ENCODE measurements around the gene SS18L1.

The SS18L1 gene

DNA sequence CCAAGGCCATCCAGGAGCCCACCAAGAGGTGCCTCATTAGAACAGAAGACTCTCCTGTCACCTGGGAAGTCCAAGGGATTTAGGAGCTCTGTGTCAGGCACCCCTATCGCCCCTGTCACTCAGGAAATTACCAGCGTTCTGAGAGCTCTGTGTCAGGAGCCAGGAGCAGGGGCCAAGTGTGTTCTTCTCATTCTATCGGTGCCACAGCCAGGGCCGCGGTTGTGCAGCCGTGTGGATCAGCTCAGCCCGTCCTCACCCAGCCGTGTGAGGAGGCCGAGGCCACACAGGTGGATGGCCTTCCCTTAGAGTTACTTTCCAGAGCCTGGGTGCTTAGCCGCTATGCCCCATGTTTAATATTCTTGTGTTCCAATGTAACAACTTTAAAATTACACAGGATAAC, 49.1 kb downstream of the SS18L1 start:
- Histone ChIP-seq H3K4me1 (ENCODE audit: control insufficient read depth, insufficient read depth, low read depth, low read length) (peaks cover 6% of the 10 kb centered on the region), H2AK5ac (ENCODE audit: low read length, severe bottlenecking) (no peak overlapping the region), H3K23ac (ENCODE audit: low read length in 2 of 2) (no peak overlapping the region), H3K4me3 (ENCODE audit: insufficient read depth in 1 of 2, low read depth in 1 of 2, low read length in 2 of 2) (no peak overlapping the region), H3K9ac (ENCODE audit: low read length) (no peak overlapping the region), H4K8ac (ENCODE audit: low read length) (no peak overlapping the region), H2BK120ac (ENCODE audit: low read depth, low read length) (no peak overlapping the region), H2BK15ac (ENCODE audit: low read depth, poor library complexity, severe bottlenecking) (no peak overlapping the region), H3K18ac (ENCODE audit: low read depth in 1 of 2, low read length in 2 of 2) (no peak overlapping the region), H2AFZ (ENCODE audit: low read depth, low read length) (no peak overlapping the region), H3K79me1 (replicated peaks; ENCODE audit: low read length, poor library complexity, severe bottlenecking) (peaks cover 35% of the 10 kb centered on the region), H3K27ac (ENCODE audit: low read length, poor library complexity, severe bottlenecking) (no peak overlapping the region), H2BK5ac (ENCODE audit: low read depth, low read length, poor library complexity, severe bottlenecking) (no peak overlapping the region), H2BK12ac (ENCODE audit: low read length in 2 of 2) (no peak overlapping the region), H3K27me3 (ENCODE audit: control insufficient read depth in 1 of 2, insufficient read depth in 1 of 2, low read length in 2 of 2) (no peaks in the 10 kb centered on the region), H3K4me2 (ENCODE audit: low read length, poor library complexity, severe bottlenecking) (no peak overlapping the region), H3K14ac (ENCODE audit: low read length in 2 of 2) (no peak overlapping the region), H3K36me3 (ENCODE audit: control insufficient read depth in 1 of 2, insufficient read depth in 2 of 2, low read depth in 1 of 2, low read length in 2 of 2) (peaks cover 38 to 47% of the 10 kb centered on the region in 2 experiments), H4K91ac (ENCODE audit: low read length) (no peak overlapping the region), H3K9me3 (ENCODE audit: control insufficient read depth, low read length) (no peaks in the 10 kb centered on the region), H3K4ac (ENCODE audit: low read depth in 1 of 2, low read length in 2 of 2) (no peak overlapping the region)
- no peak for DNase-seq
- 92% methylated on average over 9 of the region's 10 CpGs for WGBS

DNA sequence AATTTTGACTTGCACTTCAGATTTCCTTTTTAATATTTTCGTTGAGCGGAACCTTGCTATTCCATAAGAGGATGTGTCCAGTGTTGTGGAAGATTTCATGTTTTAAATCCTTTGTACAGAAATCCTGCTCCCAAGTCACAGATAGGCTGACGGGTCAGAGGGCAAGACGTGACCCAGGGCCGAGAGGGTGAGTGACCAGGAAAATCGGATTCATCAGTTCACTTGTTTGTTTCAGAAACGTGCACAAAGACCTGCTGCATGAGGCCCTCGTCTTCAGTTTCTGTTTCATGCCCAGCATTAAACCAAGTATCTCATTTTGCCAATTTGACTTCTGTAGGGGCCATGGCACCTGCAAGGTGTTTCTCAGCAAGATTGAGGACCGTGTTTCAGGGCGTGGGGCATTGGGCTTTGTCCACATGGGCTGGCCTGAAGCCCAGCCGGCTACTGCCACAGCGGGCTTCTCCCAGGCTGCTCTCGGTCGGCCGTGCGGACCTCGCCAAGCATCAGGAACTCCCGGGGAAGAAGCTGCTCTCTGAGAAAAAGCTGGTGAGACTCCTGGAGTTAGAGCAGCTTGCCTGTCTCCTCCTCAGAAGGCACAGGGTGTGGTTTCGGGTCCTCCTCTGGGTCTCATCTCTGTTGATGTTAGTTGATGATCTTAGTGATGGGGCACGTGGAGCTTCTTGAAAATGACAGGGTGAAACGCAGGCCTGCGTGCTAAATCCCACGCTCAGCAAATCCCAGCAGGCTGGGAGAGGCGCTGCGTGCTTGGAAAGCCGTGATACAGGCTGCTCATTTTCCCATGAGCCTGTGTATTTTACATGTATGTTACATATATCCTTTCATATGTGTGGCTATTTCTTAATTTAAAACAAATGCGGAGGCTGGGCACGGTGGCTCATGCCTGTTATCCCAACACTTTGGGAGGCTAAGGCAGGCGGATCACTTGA, 49.8 kb downstream of the SS18L1 start:
- 90% methylated on average over 23 of the region's 29 CpGs for WGBS

DNA sequence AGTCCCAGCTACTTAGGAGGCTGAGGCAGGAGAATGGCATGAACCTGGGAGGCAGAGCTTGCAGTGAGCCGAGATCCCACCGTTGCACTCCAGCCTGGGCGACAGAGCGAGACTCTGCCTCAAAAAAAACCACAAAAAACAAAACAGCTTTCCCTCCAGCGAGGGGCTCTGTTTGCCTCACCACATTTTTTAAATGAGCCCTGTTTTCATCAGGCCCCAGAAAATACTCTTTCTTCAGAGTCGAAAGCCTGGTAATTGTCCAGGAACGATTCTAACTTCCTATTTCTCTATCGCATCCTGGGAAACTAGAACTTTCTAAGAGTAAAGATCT, 51.5 kb downstream of the SS18L1 start:
- Histone ChIP-seq H4K91ac (ENCODE audit: low read length) (no peak overlapping the region), H3K27me3 (ENCODE audit: control insufficient read depth in 1 of 2, insufficient read depth in 1 of 2, low read length in 2 of 2) (no peaks in the 10 kb centered on the region), H3K4ac (ENCODE audit: low read depth in 1 of 2, low read length in 2 of 2) (no peak overlapping the region), H3K9ac (ENCODE audit: low read length) (no peak overlapping the region), H3K9me3 (ENCODE audit: control insufficient read depth, low read length) (no peaks in the 10 kb centered on the region), H2AFZ (ENCODE audit: low read depth, low read length) (no peak overlapping the region), H2BK120ac (ENCODE audit: low read depth, low read length) (no peak overlapping the region), H2BK15ac (ENCODE audit: low read depth, poor library complexity, severe bottlenecking) (no peak overlapping the region), H3K36me3 (ENCODE audit: control insufficient read depth in 1 of 2, insufficient read depth in 2 of 2, low read depth in 1 of 2, low read length in 2 of 2) (peaks cover 56% of the 10 kb centered on the region in 2 experiments), H3K79me1 (replicated peaks; ENCODE audit: low read length, poor library complexity, severe bottlenecking) (peaks cover 42% of the 10 kb centered on the region), H3K18ac (ENCODE audit: low read depth in 1 of 2, low read length in 2 of 2) (no peak overlapping the region), H3K4me1 (ENCODE audit: control insufficient read depth, insufficient read depth, low read depth, low read length) (peaks cover 6% of the 10 kb centered on the region), H3K27ac (ENCODE audit: low read length, poor library complexity, severe bottlenecking) (no peak overlapping the region), H2BK12ac (ENCODE audit: low read length in 2 of 2) (no peak overlapping the region), H3K14ac (ENCODE audit: low read length in 2 of 2) (no peak overlapping the region), H3K4me3 (ENCODE audit: insufficient read depth in 1 of 2, low read depth in 1 of 2, low read length in 2 of 2) (no peak overlapping the region), H2AK5ac (ENCODE audit: low read length, severe bottlenecking) (no peak overlapping the region), H3K23ac (ENCODE audit: low read length in 2 of 2) (no peak overlapping the region), H4K8ac (ENCODE audit: low read length) (no peak overlapping the region), H2BK5ac (ENCODE audit: low read depth, low read length, poor library complexity, severe bottlenecking) (no peak overlapping the region), H3K4me2 (ENCODE audit: low read length, poor library complexity, severe bottlenecking) (no peak overlapping the region)
- DNase-seq: no peak
- WGBS: 97% methylated on average over 6 of the region's 8 CpGs

More for the DNA sequence above, 49.8 kb downstream of the SS18L1 start:
- DNase-seq: no peak
- Histone ChIP-seq H3K36me3 (ENCODE audit: control insufficient read depth in 1 of 2, insufficient read depth in 2 of 2, low read depth in 1 of 2, low read length in 2 of 2) (peaks cover 45 to 54% of the 10 kb centered on the region in 2 experiments), H2AK5ac (ENCODE audit: low read length, severe bottlenecking) (no peak overlapping the region), H3K9ac (ENCODE audit: low read length) (no peak overlapping the region), H3K79me1 (replicated peaks; ENCODE audit: low read length, poor library complexity, severe bottlenecking) (peaks cover 39% of the 10 kb centered on the region), H3K4ac (ENCODE audit: low read depth in 1 of 2, low read length in 2 of 2) (no peak overlapping the region), H4K91ac (ENCODE audit: low read length) (no peak overlapping the region), H3K9me3 (ENCODE audit: control insufficient read depth, low read length) (no peaks in the 10 kb centered on the region), H2BK15ac (ENCODE audit: low read depth, poor library complexity, severe bottlenecking) (no peak overlapping the region), H3K27me3 (ENCODE audit: control insufficient read depth in 1 of 2, insufficient read depth in 1 of 2, low read length in 2 of 2) (no peaks in the 10 kb centered on the region), H2BK5ac (ENCODE audit: low read depth, low read length, poor library complexity, severe bottlenecking) (no peak overlapping the region), H2AFZ (ENCODE audit: low read depth, low read length) (no peak overlapping the region), H3K4me1 (ENCODE audit: control insufficient read depth, insufficient read depth, low read depth, low read length) (peaks cover 6% of the 10 kb centered on the region), H3K4me2 (ENCODE audit: low read length, poor library complexity, severe bottlenecking) (no peak overlapping the region), H3K18ac (ENCODE audit: low read depth in 1 of 2, low read length in 2 of 2) (no peak overlapping the region), H3K14ac (ENCODE audit: low read length in 2 of 2) (no peak overlapping the region), H3K23ac (ENCODE audit: low read length in 2 of 2) (no peak overlapping the region), H2BK12ac (ENCODE audit: low read length in 2 of 2) (no peak overlapping the region), H4K8ac (ENCODE audit: low read length) (no peak overlapping the region), H2BK120ac (ENCODE audit: low read depth, low read length) (no peak overlapping the region), H3K4me3 (ENCODE audit: insufficient read depth in 1 of 2, low read depth in 1 of 2, low read length in 2 of 2) (no peak overlapping the region), H3K27ac (ENCODE audit: low read length, poor library complexity, severe bottlenecking) (no peak overlapping the region)

DNA sequence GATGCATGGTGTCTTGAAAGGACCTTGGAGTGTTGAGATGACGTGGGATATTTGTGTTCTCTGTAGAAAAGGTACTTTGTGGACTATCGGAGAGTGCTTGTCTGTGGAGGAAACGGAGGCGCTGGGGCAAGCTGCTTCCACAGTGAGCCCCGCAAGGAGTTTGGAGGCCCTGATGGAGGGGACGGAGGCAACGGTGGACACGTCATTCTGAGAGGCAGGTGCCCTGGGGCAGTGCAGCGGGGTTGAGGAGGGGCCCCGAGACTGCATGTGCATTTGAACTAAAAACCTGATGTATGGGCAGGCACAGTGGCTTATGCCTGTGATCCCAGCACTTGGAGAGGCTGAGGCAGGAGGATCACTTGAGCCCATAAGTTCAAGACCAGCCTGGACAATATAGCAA, 52.2 kb downstream of the SS18L1 start:
- Histone ChIP-seq H2BK15ac (ENCODE audit: low read depth, poor library complexity, severe bottlenecking) (no peak overlapping the region), H2AFZ (ENCODE audit: low read depth, low read length) (no peak overlapping the region), H3K4me2 (ENCODE audit: low read length, poor library complexity, severe bottlenecking) (no peak overlapping the region), H2BK5ac (ENCODE audit: low read depth, low read length, poor library complexity, severe bottlenecking) (no peak overlapping the region), H4K91ac (ENCODE audit: low read length) (no peak overlapping the region), H3K9me3 (ENCODE audit: control insufficient read depth, low read length) (no peaks in the 10 kb centered on the region), H3K14ac (ENCODE audit: low read length in 2 of 2) (no peak overlapping the region), H2BK12ac (ENCODE audit: low read length in 2 of 2) (no peak overlapping the region), H3K18ac (ENCODE audit: low read depth in 1 of 2, low read length in 2 of 2) (no peak overlapping the region), H3K27ac (ENCODE audit: low read length, poor library complexity, severe bottlenecking) (no peak overlapping the region), H3K4me3 (ENCODE audit: insufficient read depth in 1 of 2, low read depth in 1 of 2, low read length in 2 of 2) (no peak overlapping the region), H3K4me1 (ENCODE audit: control insufficient read depth, insufficient read depth, low read depth, low read length) (peaks cover 6% of the 10 kb centered on the region), H3K9ac (ENCODE audit: low read length) (no peak overlapping the region), H4K8ac (ENCODE audit: low read length) (no peak overlapping the region), H2AK5ac (ENCODE audit: low read length, severe bottlenecking) (no peak overlapping the region), H3K27me3 (ENCODE audit: control insufficient read depth in 1 of 2, insufficient read depth in 1 of 2, low read length in 2 of 2) (no peaks in the 10 kb centered on the region), H3K79me1 (replicated peaks; ENCODE audit: low read length, poor library complexity, severe bottlenecking) (peaks cover 36% of the 10 kb centered on the region), H2BK120ac (ENCODE audit: low read depth, low read length) (no peak overlapping the region), H3K36me3 (ENCODE audit: control insufficient read depth in 1 of 2, insufficient read depth in 2 of 2, low read depth in 1 of 2, low read length in 2 of 2) (peaks cover 56 to 58% of the 10 kb centered on the region in 2 experiments), H3K23ac (ENCODE audit: low read length in 2 of 2) (no peak overlapping the region), H3K4ac (ENCODE audit: low read depth in 1 of 2, low read length in 2 of 2) (no peak overlapping the region)
- 97% methylated on average over 10 of the region's 10 CpGs for WGBS
- no peak for DNase-seq

Data from mesenchymal stem cell (in vitro differentiated cells and primary cell).